Activated effector memory CD4-positive, alpha-beta T cell treated with Interleukin-2 at 50 U/mL for 16 hours (primary cell): ENCODE measurements around the gene GRWD1.

ENCODE experiments used
- DNase-seq: peaks from one replicate; pipeline ENCODE4 v3.0.0-alpha.2; 2020

Gene GRWD1

DNA sequence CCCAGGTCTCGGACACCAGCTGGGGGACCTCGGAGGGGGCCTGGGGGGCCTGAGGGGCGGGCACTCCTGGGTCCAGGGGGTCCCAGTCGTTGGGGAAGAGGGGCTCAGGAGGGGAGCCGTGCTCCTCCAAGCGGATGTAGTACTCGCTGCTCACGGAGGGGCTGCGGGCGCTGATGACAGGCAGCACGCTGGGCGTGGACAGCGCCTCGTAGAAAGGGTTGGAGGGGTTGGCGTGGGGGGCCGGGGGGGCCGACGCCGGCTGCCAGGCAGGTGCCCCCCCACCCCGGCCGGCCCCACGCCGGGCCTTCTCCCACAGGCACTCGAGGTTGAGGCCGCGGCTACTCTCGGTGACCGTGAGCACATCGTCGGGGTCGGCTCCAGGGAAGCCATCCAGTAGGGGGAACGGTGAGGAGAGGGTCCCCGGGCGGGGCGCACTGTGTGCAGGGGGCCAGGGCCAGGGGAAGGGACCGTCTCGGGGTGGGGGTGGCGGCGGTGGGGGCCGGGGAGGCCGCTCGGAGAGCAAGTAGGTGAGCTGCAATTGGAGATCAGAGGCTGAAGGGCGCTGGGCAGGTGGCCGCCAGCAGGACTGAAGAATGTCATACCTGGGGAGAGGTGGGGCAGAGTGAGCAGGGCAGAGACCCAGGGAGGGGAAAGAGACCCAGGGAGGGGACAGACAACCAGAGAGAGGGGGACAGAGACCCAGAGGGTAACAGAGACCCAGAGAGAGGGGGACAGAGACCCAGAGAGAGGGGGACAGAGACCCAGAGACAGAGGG, 53.7 kb downstream of the GRWD1 start:
- DNase-seq, result no peak

DNA sequence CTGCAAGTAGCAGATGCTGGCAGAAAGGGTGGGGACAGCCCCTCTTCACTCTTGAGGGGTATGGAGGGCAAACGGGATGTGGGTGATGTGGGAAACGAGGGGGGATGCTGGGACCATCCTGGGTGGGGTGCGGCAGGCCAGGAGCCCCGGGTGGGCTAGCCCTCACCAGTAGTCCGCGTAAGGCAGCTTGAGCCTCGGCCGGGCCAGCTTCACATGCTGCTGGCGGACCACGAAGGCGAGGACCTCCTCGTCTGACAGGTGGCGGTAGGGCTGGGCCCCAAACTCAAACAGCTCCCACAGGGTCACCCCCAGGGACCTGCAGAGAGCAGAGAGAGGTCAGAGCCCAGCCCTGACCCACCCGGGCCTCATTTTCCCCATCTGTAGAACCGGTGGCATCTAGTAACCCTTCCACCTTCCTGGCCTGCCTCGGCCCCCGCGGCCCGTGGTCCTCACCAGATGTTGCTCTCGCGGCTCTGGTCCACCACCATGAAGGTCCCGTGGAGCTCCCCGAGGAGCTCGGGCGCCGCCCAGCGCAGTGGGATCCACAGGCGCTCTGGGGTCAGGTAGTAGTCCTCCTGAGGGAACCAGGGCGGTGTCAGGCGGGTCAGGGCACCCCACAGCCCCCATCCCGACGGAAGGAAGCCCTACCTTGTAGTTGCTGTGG, 55.2 kb downstream of the GRWD1 start:
- DNase-seq, result no peak

DNA sequence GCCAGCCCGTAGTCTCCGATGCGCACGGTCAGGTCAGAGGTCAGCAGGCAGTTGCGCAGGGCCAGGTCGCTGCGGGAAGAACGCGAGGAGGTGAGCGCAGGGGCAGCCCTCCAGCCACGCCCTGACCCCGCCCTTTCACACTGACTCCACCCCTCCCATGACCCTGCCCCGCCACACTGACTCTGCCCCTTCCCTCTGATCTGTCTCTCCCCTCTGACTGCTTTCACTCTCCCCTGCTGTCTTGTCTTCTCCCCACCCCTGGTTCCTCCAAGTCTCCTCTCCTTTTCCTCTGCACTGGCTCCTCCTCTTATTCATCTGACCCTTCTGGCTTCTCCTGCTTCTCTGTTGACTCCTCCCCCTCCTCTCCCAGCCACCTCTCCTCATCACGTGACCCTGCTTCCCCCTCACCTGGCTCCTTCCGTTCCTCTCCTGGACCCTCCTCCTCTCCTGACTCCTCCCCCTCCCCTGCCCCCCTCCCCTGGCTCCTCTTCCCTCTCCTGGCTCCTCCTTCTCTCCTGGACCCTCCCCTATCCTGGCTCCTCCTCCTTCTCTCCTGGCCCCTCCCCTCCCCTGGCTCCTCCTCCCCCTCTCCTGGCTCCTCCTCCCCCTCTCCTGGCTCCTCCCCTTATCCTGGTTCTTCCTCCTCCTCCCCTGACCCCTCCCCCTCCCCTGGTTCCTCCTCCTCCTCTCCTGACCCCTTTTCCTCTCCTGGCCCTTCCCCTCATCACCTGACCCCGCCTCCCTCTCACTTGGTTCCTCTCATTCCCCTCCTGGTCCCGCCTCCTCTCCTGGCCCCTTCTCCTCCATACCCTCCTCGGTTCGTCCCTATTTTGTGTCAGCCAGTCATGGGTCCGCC, 55.9 kb downstream of the GRWD1 start:
- DNase-seq, result peak; percentile 56

DNA sequence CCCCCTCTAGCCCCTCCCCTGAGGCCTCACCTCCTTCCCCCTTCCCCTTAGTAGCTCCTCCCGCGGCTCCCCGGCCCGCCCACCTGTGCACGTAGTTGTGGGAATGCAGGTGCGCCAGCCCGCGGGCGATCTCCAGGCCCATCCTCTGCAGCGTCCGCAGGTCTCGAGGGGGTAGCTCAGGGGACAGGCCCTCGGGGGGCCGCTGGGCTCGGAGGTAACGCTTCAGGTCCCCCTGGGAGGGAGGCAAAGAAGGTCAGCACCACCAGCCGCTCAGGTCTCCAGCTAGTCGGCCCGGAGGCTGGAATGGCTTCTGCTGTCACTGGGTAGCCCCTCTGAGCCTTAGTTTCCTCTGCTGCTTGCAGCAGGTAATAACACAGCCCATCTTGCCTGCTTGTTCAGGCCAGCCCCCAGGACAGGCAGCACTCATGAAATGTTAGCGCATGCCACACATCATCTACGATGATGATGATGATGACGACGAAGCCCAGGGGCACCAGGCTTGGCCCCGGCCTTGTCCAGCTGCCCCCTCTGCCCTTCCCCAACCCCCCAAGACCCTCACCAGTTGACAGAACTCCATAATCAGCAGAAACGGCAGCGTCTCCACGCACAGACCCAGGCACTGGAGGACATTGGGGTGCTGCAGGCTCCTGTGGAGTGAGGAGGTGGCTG, 56.7 kb downstream of the GRWD1 start:
- no peak for DNase-seq

DNA sequence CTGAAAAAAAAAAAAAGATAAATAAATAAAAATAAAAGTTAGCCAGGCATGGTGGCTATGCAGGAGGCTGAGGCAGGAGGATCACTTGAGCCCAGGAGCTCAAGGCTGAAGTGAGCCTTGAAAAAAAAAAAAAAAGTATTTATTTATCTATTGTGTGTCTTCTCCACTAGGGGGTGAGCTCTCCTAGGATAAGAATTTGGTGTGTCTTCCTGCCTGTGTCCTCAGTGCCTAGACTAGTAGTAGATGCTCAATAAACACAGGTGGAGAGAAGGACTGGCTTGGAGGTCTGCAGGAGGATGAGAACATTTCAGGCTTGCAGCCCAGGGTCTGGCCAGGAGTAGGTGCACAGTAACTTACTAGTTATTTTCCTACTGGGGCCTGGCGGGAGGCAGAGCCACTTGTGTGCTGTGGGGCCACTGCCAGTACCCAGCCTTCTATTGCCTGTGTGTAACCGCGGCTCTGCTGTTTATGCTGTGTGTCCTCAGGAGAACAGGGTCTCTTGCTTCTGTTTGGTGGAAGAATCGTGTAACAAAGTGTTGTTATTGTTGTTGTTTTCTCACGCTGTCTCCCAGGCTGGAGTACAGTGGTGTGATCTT, 60.5 kb downstream of the GRWD1 start:
- DNase-seq, result no peak
